ENCODE data around the gene NOS1AP. TPM values are rescaled to one million over a fixed set of nuclear protein-coding genes. Genes with fewer than 3 reads are reported as not detected.

Gene NOS1AP
- total RNA-seq, 4 donors from 2014 or later: 0.99 to 9.0 (median 4.0) TPM

- intact Hi-C loops (cut with DNase I): no loop called here
- no peak overlapping the region for H3K27ac ChIP-seq (replicated peaks in 1 of 4)
- no peaks in the 10 kb centered on the region for H3K27me3 ChIP-seq
- H3K4me1 ChIP-seq: peaks cover 29 to 66% (median 54%) of the 10 kb centered on the region in 4 donors
- no peak for TF ChIP-seq POLR2A (IDR thresholded peaks at IDR 0.05; ENCODE audit: low read depth)
- no peak for TF ChIP-seq POLR2AphosphoS5 (IDR thresholded peaks at IDR 0.05)
- WGBS: 77% methylated on average over 1 of the region's 1 CpG
- no peak for DNase-seq (ENCODE audit: extremely low spot score)
- H3K36me3 ChIP-seq: no peaks in the 10 kb centered on the region
- H3K9me3 ChIP-seq: no peaks in the 10 kb centered on the region
- no peak overlapping the region for H3K4me3 ChIP-seq
These were observed 148.2 kb downstream of the NOS1AP start for GRCh38 chr1:162217706-162218105.

GRCh38 chr1:162218546-162218945 is 149.1 kb downstream of the NOS1AP start:
- H3K9me3 ChIP-seq: no peaks in the 10 kb centered on the region
- H3K36me3 ChIP-seq: no peaks in the 10 kb centered on the region
- TF ChIP-seq POLR2AphosphoS5 (IDR thresholded peaks at IDR 0.05) (no peak), CTCF (IDR thresholded peaks at IDR 0.05) (no peak), POLR2A (IDR thresholded peaks at IDR 0.05; ENCODE audit: low read depth) (no peak), EP300 (IDR thresholded peaks at IDR 0.05) (no peak)
- no peak overlapping the region for H3K27ac ChIP-seq (replicated peaks in 1 of 4)
- WGBS: 69% methylated on average over 5 of the region's 5 CpGs
- H3K27me3 ChIP-seq: no peaks in the 10 kb centered on the region
- H3K4me3 ChIP-seq: no peak overlapping the region
- no peak for DNase-seq (ENCODE audit: extremely low spot score)
- intact Hi-C loops (cut with DNase I): no loop called here
- H3K4me1 ChIP-seq: peaks cover 25 to 58% (median 47%) of the 10 kb centered on the region in 4 donors

- H3K4me3 ChIP-seq: no peak overlapping the region
- H3K9me3 ChIP-seq: no peaks in the 10 kb centered on the region
- DNase-seq (ENCODE audit: extremely low spot score): no peak
- no peak overlapping the region for H3K27ac ChIP-seq (replicated peaks in 1 of 4)
- intact Hi-C loops (cut with DNase I): no loop called here
- peaks cover 23 to 54% (median 44%) of the 10 kb centered on the region in 4 donors for H3K4me1 ChIP-seq
- H3K27me3 ChIP-seq: no peaks in the 10 kb centered on the region
- no peaks in the 10 kb centered on the region for H3K36me3 ChIP-seq
- no peak for TF ChIP-seq POLR2A (IDR thresholded peaks at IDR 0.05; ENCODE audit: low read depth)
- no peak for TF ChIP-seq POLR2AphosphoS5 (IDR thresholded peaks at IDR 0.05)
- no peak for TF ChIP-seq EP300 (IDR thresholded peaks at IDR 0.05)
- TF ChIP-seq CTCF (IDR thresholded peaks at IDR 0.05): no peak
- WGBS: 71% methylated on average over 5 of the region's 5 CpGs
These were observed 149.5 kb downstream of the NOS1AP start for GRCh38 chr1:162218975-162219374.

- DNase-seq (ENCODE audit: extremely low spot score): no peak
- Histone ChIP-seq H3K27ac (replicated peaks in 1 of 4) (no peak overlapping the region), H3K9me3 (no peaks in the 10 kb centered on the region), H3K4me1 (peaks cover 19 to 52% (median 41%) of the 10 kb centered on the region in 4 donors), H3K4me3 (no peak overlapping the region), H3K27me3 (no peaks in the 10 kb centered on the region), H3K36me3 (no peaks in the 10 kb centered on the region)
- intact Hi-C loops (cut with DNase I): no loop called here
- TF ChIP-seq POLR2AphosphoS5 (IDR thresholded peaks at IDR 0.05) (no peak), POLR2A (IDR thresholded peaks at IDR 0.05; ENCODE audit: low read depth) (no peak), EP300 (IDR thresholded peaks at IDR 0.05) (no peak), CTCF (IDR thresholded peaks at IDR 0.05) (no peak)
- WGBS: 91% methylated on average over 1 of the region's 1 CpG
These were observed 150.0 kb downstream of the NOS1AP start for GRCh38 chr1:162219461-162219860.

GRCh38 chr1:162220009-162220539 is 150.6 kb downstream of the NOS1AP start:
- H3K4me3 ChIP-seq: no peak overlapping the region
- H3K27me3 ChIP-seq: no peaks in the 10 kb centered on the region
- WGBS: 90% methylated on average over 6 of the region's 6 CpGs
- TF ChIP-seq POLR2AphosphoS5 (IDR thresholded peaks at IDR 0.05) (no peak), EP300 (IDR thresholded peaks at IDR 0.05) (no peak)
- no peak for DNase-seq (ENCODE audit: extremely low spot score)
- peaks cover 19 to 50% (median 37%) of the 10 kb centered on the region in 4 donors for H3K4me1 ChIP-seq
- H3K27ac ChIP-seq (replicated peaks in 1 of 4): no peak overlapping the region
- intact Hi-C loops (cut with DNase I): no loop called here
- no peaks in the 10 kb centered on the region for H3K36me3 ChIP-seq
- no peaks in the 10 kb centered on the region for H3K9me3 ChIP-seq

- no peak for DNase-seq (ENCODE audit: extremely low spot score)
These were observed 152.5 kb downstream of the NOS1AP start for GRCh38 chr1:162222014-162222413.

More at GRCh38 chr1:162222014-162222413, 152.5 kb downstream of the NOS1AP start:
- H3K4me3 ChIP-seq: no peak overlapping the region
- no peaks in the 10 kb centered on the region for H3K9me3 ChIP-seq
- TF ChIP-seq POLR2A (IDR thresholded peaks at IDR 0.05; ENCODE audit: low read depth) (no peak), POLR2AphosphoS5 (IDR thresholded peaks at IDR 0.05) (no peak), CTCF (IDR thresholded peaks at IDR 0.05) (no peak), EP300 (IDR thresholded peaks at IDR 0.05) (no peak)
- no peaks in the 10 kb centered on the region for H3K27me3 ChIP-seq
- H3K4me1 ChIP-seq: peaks cover 19 to 38% (median 24%) of the 10 kb centered on the region in 4 donors
- H3K36me3 ChIP-seq: no peaks in the 10 kb centered on the region
- 73% methylated on average over 5 of the region's 5 CpGs for WGBS
- no peak overlapping the region for H3K27ac ChIP-seq (replicated peaks in 1 of 4)
- intact Hi-C loops (cut with DNase I): no loop called here

Measured in esophagus muscularis mucosa (tissue), 4 donors.